Measurements from ENCODE around the gene FABP3.
A peak's percentile ranks its signal among the peaks of the same experiment; 100 is the strongest.
"Not testable (repeated sequence)": the region's sequence is repeated elsewhere in the genome, so short reads cannot be mapped to it uniquely, and the experiment has no call there.

The FABP3 gene

DNA sequence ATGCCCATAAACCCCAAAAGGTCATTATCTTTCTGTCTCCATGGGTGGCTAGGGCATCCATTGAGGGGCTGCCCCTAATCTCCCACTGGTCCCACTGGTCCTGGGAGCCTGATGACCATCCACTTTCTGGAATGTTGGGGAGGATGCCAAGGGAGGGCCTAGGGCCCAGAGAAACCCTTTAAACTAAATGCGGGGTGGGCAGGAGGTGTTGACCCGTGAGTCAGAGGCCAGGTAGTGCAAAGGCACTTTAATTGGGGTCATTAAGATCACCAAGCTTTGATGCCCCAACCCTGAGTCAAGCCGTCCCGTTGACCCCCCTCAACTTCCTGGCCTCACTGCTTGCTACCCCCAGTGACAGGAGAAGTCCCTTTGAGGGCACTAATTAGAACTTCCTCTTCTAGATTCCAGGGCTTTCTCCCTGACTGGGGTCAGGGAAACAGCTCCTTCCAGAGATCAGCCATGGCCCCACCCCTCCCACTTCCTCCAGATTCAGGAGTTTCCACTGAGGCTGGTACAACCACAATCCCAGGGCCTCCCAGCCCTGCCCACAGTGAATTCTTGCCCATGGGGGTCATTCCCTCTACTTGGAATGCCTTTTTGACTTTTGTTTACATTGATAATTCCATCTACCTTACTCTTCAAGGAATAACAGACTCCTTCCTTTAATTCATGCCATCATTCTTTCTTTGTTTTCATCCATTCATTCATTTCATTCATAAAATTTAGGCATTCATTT is 24.7 kb upstream of the FABP3 start:
- DNase-seq: peak; percentile 37

DNA sequence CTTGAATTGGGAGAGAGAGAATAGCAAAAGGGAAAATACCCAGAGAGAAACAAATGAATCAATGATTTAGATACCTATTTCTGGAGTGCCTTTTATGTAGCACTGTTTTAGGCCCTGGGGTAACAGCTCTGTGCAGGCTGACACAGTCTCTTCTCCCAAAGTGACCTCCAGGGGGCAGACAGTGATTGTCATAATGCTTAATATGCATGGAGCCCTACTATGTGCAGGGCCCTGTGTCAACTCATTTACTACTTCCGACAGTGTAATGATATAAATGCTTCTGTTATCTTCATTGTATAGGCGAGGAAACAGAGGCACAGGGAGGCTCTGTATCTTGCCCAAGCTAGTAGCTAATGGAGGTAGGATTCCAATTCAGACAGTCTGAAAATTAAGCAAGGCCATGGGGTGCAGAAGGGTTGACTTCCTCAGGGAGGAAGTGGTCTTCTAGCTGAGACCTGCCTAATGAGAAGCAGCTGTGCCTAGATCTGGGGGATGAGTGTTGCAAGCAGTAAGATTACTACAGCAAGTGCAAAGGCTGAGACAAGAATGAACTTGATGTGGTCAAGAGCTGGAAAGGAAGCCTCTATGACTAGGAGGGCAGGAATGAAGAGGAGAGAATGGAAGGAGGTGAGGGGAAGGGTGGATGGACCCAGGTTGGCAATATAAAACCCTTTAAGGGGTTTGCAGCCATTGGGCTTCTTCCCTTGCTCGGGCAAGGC is 23.9 kb upstream of the FABP3 start:
- no peak for DNase-seq

DNA sequence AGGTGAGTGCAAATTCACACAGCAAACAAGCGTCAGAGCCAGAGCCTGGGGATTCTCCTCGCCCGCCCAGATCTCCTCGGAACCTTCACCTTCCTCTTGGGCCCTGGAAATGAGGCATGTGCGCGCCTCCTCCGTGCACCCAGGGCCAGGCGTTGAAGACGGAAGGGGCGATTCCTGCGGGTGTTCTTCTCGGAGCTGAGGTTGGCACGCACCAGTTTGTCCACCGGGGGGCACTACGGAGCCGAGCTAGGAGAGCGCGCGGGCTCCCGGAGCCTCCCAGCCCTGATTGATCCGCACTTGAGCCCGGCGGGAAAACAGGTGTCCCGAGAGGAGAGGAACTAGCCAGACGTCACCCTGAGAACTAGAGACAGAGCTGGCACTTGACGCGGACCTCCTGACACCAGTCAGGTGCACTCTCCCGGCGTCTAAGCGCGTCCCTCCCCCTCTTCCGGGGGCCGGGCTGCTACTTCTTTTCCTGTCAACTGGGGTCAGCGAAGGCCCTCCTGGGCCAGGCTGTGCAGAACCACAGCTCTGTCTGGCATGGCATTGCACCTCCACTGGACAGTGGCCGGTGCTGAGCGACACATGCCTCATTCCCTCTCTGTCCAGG is 21.8 kb upstream of the FABP3 start:
- peak; percentile 56 for DNase-seq

GRCh38 chr1:31393463-31393862 is 20.6 kb upstream of the FABP3 start:
- no peak for DNase-seq

DNA sequence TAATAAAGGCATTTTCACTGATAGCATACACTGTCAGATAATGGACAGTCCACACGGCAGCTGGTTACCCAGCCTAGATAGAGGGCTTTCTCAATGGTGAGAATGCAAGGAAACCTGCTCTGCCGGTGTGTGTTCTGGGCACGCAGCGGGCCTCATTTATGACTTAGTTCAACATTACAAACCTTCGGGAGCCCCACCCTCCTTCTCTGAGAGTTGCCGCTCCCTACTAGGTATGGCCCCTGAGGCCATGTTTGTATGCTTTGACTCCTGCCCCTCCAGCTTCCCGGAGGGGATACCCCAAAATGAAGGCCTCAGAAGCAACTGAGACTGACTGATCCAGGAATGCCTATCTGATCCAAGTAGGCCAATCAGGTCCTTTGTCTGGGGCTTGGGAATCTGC is 17.2 kb upstream of the FABP3 start:
- no peak for DNase-seq

GRCh38 chr1:31389616-31390015 is 16.7 kb upstream of the FABP3 start:
- DNase-seq: no peak

DNA sequence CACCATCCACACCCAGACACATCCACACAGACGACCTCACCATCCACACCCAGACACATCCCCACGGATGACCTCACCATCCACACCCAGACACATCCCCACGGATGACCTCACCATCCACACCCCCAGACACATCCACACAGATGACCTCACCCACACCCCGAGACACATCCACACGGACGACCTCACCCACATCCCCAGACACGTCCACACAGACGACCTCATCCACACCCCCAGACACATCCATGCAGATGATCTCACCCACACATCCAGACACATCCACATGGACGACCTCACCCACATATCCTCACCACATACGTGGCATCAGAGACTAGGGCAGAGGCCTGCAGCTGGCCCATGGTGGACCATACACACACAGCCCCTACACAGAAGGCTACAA is 14.7 kb upstream of the FABP3 start:
- DNase-seq: no peak

GRCh38 chr1:31386576-31387243 is 13.8 kb upstream of the FABP3 start:
- DNase-seq: not testable (repeated sequence)

DNA sequence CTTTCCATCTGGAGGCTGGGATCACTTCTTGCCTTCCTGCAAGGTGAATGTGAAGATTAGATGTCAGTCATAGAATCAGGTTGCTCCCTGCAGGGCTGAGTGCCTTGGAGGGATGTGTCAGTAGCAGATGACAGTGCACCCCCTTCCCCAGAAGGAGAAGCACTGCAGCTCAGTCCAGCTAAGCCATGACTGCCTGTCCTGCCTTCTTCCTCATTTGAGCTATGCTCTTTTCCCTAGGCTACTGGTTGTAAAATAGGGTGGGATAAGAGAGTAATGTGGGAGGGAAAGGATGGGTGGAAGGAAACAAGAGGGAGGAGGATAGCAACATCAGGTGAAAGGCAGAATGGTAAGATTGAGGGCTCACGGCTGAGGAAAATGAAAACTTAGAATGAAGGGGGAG is 11.1 kb upstream of the FABP3 start:
- DNase-seq: no peak

GRCh38 chr1:31382379-31382989 is 9.6 kb upstream of the FABP3 start:
- no peak for DNase-seq

- peak; percentile 18 for DNase-seq
Measured at GRCh38 chr1:31381394-31382294, 8.8 kb upstream of the FABP3 start.

DNA sequence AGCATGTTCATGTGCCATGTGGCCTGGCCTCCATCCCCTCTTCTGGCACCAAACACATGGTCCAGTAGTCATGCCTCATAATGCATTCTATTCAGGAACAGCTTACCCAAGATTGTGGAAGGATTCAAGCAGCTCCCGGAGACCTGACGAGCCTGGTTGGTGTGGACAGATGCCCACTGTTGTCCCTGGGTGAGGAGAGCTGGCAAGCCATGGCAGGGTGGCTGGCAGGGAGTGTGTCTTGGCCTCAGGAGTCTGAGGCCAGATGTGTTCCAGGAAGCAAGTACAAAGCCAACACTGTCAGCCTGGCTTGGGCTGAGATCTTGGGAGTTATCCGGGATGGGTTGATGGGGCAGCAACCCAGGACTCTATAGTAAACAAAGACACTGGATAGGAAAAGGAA is 7.3 kb upstream of the FABP3 start:
- no peak for DNase-seq

- DNase-seq: no peak
Measured at GRCh38 chr1:31378001-31378400, 5.1 kb upstream of the FABP3 start.

GRCh38 chr1:31377364-31377863 is 4.5 kb upstream of the FABP3 start:
- no peak for DNase-seq

DNA sequence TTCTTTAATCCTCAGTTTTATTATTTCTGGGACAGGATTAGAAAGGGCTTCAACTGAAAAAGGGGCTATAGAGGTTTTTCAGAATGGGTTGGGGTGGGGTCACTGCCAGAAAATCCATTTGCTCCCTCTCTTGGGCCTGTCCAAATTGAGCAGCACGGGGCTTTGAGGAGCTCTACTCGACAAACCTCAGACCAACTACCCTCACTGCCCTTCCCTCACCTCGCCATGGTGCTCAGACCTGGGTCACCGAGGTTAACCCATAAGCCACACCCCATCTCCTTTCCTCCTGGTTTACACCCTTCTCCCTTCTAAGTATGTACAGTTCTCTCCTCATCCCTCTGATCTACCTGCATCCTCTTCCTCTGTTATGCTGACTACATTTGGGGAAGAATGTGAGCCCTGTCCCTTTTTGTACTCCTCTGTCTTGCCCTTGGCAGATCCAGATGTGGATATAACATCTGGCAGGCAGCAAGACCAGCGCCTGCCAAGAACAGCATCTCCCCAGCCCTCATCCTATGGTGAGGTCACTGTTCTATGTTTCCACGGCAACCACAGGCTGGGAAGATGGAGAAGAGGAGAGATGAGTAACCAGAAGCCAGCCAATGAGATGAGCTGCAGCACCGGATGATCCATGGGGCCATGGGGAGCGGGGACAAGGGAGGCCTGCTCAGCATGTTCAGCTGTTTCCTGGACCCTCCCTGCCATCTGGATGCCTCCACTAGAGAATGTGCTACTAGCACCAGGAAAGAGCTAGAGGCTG is 3.7 kb upstream of the FABP3 start:
- peak; percentile 54 for DNase-seq

DNA sequence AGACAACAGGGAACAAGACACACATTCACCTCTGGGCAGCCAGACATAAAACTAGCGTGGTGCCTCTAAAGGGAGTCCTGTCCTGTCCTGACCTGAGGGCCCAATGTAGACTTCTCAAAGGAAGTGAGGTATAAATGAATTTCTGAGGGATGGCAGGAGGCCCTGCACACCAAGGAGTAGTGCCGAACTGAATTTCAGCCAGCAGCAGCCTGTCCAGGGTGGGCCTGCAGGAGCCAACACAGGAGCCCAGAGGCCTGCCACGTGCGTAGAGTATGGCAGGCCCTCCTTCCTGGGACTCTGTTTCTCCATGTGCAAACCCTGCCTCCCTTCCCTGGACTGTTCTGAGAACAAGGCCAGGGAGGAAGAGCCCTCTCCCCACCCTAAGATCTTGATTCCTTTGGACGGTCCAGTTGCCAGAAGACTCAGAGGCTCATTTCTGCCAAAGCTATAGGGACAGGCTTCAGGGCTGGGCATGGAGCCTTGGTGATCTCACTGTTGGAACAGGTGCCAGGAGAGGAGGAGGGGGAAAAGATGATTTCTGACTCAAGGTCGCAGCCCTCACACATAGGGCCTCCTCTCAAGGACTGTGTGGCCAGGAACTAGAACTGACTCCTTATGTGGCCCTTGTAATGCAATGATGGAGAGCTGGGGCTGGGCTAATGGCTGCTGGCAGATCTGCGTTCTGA is 1.8 kb upstream of the FABP3 start:
- DNase-seq: peak; percentile 31

GRCh38 chr1:31373897-31374486 is 1.1 kb upstream of the FABP3 start:
- DNase-seq: no peak

GRCh38 chr1:31372751-31373055 is 173 bp downstream of the FABP3 start:
- DNase-seq: no peak

DNA sequence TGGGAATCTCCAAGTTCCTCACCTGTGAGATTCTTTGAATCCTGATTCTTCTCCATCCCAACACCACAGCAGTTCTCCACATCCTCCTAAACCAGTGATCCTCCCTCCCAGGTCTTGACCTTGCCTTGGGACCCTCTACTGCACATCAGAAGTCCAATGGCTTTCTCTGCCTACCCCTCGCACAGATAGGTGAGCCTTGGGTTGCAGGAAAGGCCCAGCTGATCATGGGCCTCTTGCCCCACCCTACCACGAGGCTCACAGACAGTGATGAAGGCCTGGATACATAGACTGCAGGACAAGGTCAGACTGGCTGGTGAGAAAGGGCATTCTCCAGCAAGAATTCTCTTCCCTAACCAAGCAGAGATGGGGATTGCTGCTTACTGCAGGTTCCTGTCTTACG is 825 bp downstream of the FABP3 start:
- no peak for DNase-seq
